Measurements from ENCODE around the gene PINLYP.

DNA sequence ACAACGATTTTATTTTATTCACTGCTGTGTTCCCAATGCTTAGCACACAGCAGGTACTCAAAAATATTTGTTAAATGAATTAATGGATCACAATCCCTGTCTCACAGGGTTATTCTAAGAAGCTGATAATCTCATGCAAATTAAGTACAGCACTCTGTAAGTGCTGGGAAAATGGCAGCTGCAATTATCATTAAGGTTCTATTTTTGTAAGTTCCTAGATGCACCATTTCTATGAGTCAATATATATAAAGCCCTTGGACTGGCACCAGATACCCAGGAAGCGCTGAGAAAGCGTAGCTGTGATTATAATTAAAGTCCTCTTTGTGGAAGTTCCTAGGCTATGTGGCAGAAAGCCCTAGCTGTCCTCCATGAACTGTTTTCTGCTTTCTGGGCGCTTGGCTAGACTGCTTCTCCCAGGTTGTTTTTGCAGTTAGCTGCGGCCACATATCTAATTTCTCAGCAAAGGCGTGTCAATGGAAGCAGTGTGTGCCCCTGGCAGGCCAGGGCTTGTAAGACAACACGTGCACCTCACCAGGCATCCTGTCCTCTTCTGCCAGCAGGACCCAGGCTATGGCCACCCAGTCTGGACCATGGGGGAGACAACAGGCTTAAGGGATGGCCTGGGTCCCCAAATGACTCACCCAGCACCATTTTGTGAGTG, 31.1 kb downstream of the PINLYP start:
- TF ChIP-seq, protein P1, sequence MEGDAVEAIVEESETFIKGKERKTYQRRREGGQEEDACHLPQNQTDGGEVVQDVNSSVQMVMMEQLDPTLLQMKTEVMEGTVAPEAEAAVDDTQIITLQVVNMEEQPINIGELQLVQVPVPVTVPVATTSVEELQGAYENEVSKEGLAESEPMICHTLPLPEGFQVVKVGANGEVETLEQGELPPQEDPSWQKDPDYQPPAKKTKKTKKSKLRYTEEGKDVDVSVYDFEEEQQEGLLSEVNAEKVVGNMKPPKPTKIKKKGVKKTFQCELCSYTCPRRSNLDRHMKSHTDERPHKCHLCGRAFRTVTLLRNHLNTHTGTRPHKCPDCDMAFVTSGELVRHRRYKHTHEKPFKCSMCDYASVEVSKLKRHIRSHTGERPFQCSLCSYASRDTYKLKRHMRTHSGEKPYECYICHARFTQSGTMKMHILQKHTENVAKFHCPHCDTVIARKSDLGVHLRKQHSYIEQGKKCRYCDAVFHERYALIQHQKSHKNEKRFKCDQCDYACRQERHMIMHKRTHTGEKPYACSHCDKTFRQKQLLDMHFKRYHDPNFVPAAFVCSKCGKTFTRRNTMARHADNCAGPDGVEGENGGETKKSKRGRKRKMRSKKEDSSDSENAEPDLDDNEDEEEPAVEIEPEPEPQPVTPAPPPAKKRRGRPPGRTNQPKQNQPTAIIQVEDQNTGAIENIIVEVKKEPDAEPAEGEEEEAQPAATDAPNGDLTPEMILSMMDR (conservative IDR thresholded peaks at IDR 0.05; ENCODE audit: low read depth in 2 of 2): no peak
- TF ChIP-seq POLR2AphosphoS5 (IDR thresholded peaks at IDR 0.05; ENCODE audit: low read depth) (no peak), EZH2 (IDR thresholded peaks at IDR 0.05; ENCODE audit: low read depth, unreplicated experiment) (no peak), JUNB (IDR thresholded peaks at IDR 0.05; ENCODE audit: unreplicated experiment) (no peak), ZNF331 (CRISPR knock-in tag; IDR thresholded peaks at IDR 0.05; ENCODE audit: low read depth) (no peak), EZH2phosphoT487 (IDR thresholded peaks at IDR 0.05; ENCODE audit: unreplicated experiment) (no peak), STAT1 (IDR thresholded peaks at IDR 0.05; ENCODE audit: unreplicated experiment) (no peak)
- TF ChIP-seq, protein P2, sequence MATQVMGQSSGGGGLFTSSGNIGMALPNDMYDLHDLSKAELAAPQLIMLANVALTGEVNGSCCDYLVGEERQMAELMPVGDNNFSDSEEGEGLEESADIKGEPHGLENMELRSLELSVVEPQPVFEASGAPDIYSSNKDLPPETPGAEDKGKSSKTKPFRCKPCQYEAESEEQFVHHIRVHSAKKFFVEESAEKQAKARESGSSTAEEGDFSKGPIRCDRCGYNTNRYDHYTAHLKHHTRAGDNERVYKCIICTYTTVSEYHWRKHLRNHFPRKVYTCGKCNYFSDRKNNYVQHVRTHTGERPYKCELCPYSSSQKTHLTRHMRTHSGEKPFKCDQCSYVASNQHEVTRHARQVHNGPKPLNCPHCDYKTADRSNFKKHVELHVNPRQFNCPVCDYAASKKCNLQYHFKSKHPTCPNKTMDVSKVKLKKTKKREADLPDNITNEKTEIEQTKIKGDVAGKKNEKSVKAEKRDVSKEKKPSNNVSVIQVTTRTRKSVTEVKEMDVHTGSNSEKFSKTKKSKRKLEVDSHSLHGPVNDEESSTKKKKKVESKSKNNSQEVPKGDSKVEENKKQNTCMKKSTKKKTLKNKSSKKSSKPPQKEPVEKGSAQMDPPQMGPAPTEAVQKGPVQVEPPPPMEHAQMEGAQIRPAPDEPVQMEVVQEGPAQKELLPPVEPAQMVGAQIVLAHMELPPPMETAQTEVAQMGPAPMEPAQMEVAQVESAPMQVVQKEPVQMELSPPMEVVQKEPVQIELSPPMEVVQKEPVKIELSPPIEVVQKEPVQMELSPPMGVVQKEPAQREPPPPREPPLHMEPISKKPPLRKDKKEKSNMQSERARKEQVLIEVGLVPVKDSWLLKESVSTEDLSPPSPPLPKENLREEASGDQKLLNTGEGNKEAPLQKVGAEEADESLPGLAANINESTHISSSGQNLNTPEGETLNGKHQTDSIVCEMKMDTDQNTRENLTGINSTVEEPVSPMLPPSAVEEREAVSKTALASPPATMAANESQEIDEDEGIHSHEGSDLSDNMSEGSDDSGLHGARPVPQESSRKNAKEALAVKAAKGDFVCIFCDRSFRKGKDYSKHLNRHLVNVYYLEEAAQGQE (IDR thresholded peaks at IDR 0.05; ENCODE audit: unreplicated experiment): no peak
- TF ChIP-seq, protein P3, sequence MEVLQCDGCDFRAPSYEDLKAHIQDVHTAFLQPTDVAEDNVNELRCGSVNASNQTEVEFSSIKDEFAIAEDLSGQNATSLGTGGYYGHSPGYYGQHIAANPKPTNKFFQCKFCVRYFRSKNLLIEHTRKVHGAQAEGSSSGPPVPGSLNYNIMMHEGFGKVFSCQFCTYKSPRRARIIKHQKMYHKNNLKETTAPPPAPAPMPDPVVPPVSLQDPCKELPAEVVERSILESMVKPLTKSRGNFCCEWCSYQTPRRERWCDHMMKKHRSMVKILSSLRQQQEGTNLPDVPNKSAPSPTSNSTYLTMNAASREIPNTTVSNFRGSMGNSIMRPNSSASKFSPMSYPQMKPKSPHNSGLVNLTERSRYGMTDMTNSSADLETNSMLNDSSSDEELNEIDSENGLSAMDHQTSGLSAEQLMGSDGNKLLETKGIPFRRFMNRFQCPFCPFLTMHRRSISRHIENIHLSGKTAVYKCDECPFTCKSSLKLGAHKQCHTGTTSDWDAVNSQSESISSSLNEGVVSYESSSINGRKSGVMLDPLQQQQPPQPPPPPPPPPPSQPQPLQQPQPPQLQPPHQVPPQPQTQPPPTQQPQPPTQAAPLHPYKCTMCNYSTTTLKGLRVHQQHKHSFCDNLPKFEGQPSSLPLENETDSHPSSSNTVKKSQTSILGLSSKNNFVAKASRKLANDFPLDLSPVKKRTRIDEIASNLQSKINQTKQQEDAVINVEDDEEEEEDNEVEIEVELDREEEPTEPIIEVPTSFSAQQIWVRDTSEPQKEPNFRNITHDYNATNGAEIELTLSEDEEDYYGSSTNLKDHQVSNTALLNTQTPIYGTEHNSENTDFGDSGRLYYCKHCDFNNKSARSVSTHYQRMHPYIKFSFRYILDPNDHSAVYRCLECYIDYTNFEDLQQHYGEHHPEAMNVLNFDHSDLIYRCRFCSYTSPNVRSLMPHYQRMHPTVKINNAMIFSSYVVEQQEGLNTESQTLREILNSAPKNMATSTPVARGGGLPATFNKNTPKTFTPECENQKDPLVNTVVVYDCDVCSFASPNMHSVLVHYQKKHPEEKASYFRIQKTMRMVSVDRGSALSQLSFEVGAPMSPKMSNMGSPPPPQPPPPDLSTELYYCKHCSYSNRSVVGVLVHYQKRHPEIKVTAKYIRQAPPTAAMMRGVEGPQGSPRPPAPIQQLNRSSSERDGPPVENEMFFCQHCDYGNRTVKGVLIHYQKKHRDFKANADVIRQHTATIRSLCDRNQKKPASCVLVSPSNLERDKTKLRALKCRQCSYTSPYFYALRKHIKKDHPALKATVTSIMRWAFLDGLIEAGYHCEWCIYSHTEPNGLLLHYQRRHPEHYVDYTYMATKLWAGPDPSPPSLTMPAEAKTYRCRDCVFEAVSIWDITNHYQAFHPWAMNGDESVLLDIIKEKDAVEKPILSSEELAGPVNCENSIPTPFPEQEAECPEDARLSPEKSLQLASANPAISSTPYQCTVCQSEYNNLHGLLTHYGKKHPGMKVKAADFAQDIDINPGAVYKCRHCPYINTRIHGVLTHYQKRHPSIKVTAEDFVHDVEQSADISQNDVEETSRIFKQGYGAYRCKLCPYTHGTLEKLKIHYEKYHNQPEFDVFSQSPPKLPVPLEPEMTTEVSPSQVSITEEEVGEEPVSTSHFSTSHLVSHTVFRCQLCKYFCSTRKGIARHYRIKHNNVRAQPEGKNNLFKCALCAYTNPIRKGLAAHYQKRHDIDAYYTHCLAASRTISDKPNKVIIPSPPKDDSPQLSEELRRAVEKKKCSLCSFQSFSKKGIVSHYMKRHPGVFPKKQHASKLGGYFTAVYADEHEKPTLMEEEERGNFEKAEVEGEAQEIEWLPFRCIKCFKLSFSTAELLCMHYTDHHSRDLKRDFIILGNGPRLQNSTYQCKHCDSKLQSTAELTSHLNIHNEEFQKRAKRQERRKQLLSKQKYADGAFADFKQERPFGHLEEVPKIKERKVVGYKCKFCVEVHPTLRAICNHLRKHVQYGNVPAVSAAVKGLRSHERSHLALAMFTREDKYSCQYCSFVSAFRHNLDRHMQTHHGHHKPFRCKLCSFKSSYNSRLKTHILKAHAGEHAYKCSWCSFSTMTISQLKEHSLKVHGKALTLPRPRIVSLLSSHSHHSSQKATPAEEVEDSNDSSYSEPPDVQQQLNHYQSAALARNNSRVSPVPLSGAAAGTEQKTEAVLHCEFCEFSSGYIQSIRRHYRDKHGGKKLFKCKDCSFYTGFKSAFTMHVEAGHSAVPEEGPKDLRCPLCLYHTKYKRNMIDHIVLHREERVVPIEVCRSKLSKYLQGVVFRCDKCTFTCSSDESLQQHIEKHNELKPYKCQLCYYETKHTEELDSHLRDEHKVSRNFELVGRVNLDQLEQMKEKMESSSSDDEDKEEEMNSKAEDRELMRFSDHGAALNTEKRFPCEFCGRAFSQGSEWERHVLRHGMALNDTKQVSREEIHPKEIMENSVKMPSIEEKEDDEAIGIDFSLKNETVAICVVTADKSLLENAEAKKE (CRISPR knock-in tag; IDR thresholded peaks at IDR 0.05): no peak

All from GM23338 (cell line).